Germinal center (tissue), 1 donor: ENCODE measurements around the gene TAF3.

Source experiments
- DNase-seq: peaks from one replicate; pipeline ENCODE4 v3.0.0; 2012; ENCODE audit warnings: mixed read lengths, low spot score

TAF3 gene

GRCh38 chr10:8035006-8035640 lies 216.8 kb downstream of the TAF3 start:
- DNase-seq: no peak

DNA sequence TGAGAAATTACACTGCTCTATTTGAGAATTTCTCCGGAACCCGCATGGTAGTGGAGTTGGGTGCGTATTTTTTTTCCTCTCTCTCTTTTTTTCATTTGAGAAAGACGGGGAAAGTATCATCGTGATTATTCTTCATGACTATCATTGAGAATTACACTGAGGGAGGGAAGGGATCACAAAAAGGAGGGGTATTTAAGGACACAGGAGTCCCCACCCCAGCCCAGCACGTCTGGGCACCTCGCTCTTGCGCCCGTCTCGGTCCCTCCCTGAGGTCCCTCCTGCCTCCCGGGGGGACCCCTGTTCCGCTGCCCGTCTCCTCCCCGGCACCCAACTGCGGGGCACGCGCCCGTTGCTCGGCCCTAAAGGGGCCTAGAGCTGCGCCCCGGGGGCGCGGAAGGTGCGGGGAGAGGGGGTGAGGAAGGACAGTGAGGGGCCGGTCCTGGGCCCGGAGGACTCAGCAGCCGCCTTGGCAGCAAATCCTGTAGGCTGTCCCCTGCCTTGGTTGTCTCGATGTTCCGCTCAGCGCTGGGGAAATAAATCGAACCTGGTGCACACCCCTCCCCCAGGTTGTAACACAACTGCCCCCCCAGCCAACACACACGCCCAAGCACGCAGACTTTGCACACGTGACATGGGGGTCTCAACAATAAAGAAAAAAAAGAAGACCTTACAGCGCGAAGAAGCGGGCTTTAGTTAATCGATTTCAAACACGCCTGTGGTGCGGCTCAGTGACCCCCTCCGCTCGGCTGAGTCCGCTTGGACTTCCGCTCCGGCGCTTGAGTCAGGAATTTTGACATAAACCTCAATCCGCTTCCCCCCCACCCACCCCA lies 217.6 kb downstream of the TAF3 start:
- no peak for DNase-seq

GRCh38 chr10:8036506-8037198 lies 218.3 kb downstream of the TAF3 start:
- DNase-seq: no peak

GRCh38 chr10:8037199-8037801 lies 219.0 kb downstream of the TAF3 start:
- DNase-seq: no peak

DNA sequence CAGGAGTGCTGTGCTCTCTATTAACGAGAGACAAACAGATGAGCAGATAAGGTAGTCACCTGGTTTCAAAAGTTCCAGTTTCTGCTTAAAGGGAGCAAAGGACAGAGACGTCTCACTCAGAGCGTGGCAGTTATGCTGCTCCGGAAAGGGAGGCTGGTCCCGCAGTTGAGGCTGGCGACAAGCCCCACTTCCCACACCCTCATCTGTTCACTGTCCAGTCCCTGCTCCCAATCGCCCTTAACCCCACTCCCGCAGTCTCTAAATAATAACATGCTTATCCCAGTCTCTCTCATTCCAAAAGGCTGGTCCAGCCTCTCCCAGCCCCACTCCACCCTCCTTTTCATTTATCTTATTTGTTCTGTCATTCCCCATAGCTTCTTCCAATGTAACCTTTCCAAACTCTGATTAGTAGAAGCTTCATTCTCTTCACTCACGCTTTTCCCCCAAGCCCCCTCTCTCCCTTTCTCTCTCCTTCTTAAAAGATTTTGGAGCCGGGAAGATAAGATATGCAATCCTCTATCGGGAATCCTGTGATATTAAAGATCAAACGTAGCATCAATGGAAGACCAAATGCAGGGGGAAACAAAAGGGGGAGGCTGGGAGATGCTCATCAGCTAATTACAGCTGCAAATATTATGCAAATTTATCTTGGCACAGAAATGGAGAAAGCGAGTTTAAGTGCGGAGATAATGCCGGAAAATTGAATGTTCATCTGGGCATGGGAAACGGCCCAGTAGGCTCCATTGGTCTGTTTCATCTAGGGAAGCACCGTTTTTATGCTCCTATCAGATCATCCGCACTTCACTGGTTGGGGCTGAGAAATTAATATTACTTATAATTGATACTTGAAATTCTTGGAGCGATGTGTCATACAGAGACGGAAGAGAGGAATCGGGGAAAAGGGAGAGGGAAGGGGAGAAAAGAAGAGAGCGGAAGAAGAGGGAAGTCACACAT lies 219.9 kb downstream of the TAF3 start:
- no peak for DNase-seq

DNA sequence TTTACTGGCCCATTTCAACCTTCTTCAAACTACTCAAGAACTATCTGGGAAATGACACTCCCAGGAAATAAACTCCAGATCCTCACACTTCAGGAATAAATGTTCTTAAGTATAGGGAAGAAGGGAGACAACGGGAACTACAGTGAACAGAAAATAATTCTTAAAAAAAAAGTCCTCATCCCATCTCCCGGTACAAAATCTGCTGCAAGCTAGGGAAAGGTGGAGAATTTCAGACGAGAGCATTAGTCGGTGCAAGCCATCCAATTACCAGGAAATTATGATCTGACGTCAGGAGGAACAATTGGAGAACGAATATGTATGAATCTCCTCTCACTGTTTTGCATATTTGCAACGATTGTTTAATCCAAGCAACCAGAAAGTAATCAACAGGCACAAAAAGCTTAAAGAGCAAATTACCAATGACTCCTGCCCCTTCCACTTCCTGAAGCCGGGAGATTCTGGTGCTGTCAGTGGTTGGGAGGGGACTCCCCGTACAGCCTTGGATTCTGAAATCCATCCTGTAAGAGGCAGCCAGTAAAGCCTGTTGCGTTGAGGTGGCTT lies 221.1 kb downstream of the TAF3 start:
- DNase-seq: no peak

GRCh38 chr10:8040651-8041050 lies 222.3 kb downstream of the TAF3 start:
- DNase-seq: no peak

DNA sequence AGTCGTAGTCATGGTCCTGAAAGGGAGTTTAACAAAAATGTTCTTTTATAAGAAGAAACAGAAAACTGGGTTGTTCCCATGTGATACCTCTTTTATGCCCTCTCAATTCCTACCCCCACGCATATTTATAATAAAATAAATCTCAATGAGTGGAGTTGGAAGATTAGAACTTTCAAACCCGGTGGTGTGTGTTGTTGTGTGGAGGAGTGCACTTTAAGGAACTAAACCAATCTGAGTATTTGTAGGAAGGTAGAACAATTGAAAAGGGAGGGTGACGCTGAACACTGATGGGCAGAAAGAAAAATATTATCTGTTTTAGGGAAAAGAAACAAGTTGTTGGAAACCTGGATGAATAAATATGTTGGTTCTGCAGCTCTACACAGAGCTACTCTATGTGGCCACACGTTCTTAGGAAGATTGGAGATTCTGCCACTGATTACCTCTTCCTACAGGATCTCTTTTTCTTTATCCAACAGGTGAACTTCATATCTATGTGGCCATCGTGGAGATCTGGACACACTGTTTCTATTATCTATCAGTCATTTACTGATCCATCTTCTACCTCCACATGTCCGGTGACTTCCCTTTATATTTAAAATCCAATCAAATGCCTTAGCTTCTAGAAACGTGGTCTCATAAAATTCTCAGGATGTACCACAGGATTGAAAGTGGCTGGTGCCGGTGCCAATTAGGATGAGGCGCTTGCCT lies 223.1 kb downstream of the TAF3 start:
- no peak for DNase-seq

GRCh38 chr10:8041992-8042720 lies 223.9 kb downstream of the TAF3 start:
- no peak for DNase-seq

GRCh38 chr10:8042721-8043568 lies 224.6 kb downstream of the TAF3 start:
- no peak for DNase-seq

DNA sequence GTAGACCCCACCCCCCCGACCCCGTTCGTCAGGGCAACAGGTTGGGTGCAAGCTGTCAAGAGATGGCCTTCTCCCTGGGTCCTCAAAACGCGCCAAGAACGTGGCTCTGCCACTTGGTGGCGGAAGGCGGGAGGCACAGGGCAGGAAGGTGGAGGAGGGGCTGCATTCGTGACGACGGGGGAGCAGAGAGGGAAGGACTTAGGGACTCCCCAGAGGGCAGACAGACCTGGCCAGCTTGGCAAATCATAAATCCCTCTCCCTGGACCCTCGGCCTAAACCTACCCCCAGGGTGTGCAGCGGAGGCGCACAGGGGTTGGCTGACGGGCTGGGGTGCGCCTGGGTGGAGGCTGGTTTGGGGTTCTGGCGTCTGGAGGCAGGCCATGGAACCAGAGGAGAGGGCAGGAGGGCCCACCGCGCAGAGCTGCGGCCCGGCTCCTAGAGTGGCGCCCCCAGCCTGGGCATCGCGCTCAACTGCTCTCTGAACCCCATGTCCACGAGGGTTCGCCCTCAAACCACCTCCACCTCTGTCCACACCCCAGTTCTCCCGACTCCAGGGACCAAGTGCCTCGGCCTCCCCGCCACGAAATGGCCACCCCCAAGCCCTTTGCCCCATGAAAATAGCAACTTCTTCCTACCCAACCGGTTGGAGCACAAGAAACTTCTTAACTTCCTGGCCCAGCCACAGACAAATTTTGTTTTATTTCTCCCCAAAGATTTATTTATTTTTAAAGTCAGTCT lies 225.4 kb downstream of the TAF3 start:
- no peak for DNase-seq

GRCh38 chr10:8044331-8044907 lies 226.1 kb downstream of the TAF3 start:
- DNase-seq: no peak

- DNase-seq: no peak
Measured at GRCh38 chr10:8044908-8045725, 226.8 kb downstream of the TAF3 start.

- no peak for DNase-seq
Measured at GRCh38 chr10:8045726-8046494, 227.6 kb downstream of the TAF3 start.

DNA sequence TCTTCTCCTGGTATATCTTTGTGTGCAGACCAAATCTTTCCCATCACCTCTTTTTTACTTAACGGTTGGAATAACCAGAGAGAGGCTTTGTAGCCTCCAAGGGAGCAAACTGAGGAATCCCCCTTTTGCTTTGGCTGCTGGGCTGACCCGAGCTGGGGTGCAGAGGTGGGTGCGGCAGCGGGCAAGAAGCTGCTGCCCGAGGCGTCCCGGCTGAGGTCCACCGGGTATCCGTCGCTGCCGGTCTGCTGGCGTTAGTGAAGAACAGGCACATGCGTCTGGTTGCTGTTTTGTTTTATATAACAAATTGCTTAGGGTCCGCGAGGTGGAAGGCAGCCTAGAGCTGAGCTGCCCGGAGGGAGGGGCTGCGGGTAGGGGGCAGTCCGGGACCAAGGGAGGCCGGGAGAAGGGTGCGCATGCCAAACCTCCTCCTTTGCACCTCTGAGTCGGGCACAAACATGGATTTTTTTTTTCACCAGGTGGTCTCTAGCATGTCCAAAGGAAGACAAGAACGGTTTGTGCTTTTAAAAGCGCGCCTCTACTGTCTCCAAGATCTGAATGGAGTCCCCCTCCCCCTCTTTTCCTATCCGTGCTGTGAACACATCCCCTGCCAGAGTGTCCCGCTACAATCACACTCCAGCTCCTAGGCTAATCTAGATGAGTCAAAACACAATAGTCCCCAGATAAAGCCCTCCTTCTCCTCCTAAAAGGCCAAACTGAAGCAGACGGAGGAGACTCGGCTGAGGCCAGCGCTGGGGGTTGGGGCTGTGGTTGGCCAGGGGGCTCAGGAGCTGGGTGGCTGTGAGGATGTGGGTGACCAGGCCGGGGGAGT lies 229.4 kb downstream of the TAF3 start:
- DNase-seq: no peak
